HG03103 (cell line): ENCODE measurements around the gene N4BP2L2.
A peak's percentile ranks its signal among the peaks of the same experiment; 100 is the strongest.

Experiments
- ATAC-seq: cut with Tn5 transposase; IDR thresholded peaks from one replicate; pipeline ENCODE4 v1.9.1; 2021; ENCODE audit warnings: low read depth; ENCODE audit not compliant: unreplicated experiment

The N4BP2L2 gene

GRCh38 chr13:32535115-32535514 lies 3.5 kb downstream of the N4BP2L2 start:
- no peak for ATAC-seq

GRCh38 chr13:32530841-32531253 lies 7.7 kb downstream of the N4BP2L2 start:
- ATAC-seq = peak; percentile 62

- no peak for ATAC-seq
Observed at GRCh38 chr13:32528358-32528757, 10.2 kb downstream of the N4BP2L2 start.

DNA sequence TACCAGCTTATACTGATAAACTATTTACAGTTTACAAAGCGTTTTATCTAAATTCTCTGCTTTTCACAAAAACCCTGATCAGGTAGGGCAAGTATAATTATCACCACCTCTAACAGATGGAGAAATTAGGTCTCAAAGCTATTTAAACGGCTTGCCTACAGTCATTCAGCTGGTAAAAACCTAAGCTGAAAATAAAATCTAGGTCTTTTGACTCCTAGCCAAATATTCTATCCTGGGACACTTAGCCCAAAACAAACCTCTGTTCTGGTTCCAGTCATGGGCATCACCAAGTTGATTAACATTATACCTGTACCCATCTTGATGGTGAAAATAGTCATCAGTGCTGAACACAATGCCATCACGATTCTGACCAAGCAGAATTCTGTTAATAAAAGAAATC lies 11.4 kb downstream of the N4BP2L2 start:
- no peak for ATAC-seq

- ATAC-seq = no peak
Observed at GRCh38 chr13:32525766-32526165, 12.8 kb downstream of the N4BP2L2 start.

DNA sequence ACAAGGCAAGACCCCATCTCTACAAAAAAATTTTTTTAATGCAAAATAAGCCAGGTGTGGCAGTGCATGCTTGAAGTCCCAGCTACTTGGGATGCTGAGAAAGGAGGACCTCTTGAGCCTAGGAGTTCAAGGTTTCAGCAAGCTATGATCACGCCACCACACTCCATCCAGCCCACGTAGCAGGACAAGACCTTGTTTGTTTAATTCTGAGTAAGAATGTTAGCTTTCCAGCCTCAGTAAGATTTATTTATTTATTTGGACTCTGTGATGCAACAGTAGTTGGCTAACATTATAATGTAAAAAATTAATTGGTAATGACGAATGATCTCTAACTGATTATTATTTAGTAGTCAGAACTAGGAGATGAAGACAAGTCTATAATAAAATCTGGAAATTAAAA lies 23.3 kb downstream of the N4BP2L2 start:
- ATAC-seq = no peak

- ATAC-seq = no peak
Observed at GRCh38 chr13:32511482-32511881, 27.1 kb downstream of the N4BP2L2 start.

GRCh38 chr13:32504876-32505275 lies 33.7 kb downstream of the N4BP2L2 start:
- no peak for ATAC-seq

DNA sequence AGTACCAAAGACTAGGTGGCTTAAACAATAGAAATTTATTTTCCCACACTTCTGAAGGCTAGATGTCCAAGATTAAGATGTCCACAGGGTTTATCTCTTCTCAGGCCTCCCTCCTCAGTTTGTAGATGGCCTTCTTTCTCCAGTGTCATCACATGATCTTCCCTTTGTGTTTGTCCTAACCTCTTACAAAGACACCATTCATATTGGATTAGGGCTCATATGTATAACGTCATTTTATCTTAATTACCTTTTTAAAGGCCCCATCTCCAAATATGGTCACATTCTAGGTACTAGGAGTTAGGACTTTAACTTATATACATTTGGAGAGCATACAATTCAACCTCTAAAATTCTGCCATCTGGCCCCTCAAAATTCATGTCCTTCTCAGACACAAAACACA lies 34.3 kb downstream of the N4BP2L2 start:
- no peak for ATAC-seq

- no peak for ATAC-seq
Observed at GRCh38 chr13:32503727-32504126, 34.9 kb downstream of the N4BP2L2 start.

DNA sequence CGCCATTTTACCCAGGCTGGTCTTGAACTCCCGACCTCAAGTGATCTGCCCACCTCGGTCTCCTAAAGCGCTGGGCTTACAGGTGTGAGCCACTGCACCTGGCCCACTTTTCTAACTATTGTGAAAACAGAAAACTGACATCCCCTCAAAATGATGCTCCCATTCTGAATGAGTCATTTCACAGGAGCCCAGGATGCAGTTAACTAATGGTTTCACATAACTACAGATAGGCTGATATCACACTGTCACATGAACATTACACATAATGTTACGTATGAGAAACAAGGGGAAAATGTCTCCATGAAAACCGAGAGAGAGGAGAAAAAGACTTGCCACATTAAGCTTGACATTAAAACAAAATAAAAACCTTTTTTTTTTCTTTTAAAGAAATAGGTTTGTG lies 37.5 kb downstream of the N4BP2L2 start:
- ATAC-seq = no peak

DNA sequence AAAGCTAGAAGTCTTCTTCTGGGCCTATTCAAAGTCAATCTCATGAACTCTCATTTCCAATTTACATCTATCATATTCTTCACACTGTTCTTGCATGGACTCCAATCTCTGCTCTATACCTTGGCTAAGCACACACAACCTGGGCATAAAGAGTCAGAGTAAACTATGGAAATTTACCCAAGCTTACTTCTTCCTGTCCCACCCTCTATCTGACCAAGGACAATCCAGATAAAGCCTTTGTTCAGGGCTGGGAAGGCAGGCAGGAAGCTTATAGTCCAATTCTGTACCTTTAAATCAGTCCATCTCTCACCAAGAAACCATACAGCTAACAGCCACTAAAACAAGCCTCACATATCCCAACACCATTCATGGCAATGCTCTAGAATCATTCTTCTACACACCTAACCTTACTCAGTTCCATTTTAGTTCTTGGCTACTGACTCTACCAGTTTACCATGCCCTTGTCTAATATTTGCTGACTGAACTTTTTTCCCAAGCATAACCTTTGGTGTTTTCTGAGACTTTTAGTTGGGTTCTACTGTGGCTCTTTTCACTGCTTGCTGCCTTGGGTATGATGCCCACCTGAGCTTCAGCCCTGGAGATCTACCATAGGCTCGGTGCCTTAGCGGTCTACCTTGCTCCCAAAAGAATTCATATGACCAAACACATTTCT lies 38.9 kb downstream of the N4BP2L2 start:
- no peak for ATAC-seq

- ATAC-seq = no peak
Observed at GRCh38 chr13:32497589-32497988, 41.0 kb downstream of the N4BP2L2 start.

- ATAC-seq = no peak
Observed at GRCh38 chr13:32496599-32497160, 41.9 kb downstream of the N4BP2L2 start.

- ATAC-seq = no peak
Observed at GRCh38 chr13:32495841-32496240, 42.8 kb downstream of the N4BP2L2 start.

DNA sequence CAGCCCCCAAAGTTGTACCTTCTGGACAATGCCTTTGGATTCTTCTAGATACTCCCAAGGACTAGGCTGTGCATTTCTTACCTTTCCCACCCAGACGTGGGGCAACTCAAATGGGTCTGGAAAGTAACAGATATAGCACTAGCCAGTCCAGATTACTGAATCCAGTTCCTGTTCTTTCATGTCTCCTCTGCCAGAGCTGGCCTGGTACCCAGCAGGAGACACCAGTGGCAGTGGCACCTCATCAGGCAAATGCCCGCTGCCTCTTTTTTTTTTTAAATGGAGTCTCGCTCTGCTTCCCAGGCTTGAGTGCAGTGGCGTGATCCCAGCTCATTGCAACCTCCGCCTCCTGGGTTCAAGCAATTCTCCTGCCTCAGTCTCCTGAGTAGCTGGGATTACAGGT lies 43.2 kb downstream of the N4BP2L2 start:
- no peak for ATAC-seq

- ATAC-seq = no peak
Observed at GRCh38 chr13:32491028-32491427, 47.6 kb downstream of the N4BP2L2 start.

GRCh38 chr13:32476892-32477291 lies 61.7 kb downstream of the N4BP2L2 start:
- ATAC-seq = no peak

GRCh38 chr13:32476021-32476731 lies 62.4 kb downstream of the N4BP2L2 start:
- no peak for ATAC-seq

DNA sequence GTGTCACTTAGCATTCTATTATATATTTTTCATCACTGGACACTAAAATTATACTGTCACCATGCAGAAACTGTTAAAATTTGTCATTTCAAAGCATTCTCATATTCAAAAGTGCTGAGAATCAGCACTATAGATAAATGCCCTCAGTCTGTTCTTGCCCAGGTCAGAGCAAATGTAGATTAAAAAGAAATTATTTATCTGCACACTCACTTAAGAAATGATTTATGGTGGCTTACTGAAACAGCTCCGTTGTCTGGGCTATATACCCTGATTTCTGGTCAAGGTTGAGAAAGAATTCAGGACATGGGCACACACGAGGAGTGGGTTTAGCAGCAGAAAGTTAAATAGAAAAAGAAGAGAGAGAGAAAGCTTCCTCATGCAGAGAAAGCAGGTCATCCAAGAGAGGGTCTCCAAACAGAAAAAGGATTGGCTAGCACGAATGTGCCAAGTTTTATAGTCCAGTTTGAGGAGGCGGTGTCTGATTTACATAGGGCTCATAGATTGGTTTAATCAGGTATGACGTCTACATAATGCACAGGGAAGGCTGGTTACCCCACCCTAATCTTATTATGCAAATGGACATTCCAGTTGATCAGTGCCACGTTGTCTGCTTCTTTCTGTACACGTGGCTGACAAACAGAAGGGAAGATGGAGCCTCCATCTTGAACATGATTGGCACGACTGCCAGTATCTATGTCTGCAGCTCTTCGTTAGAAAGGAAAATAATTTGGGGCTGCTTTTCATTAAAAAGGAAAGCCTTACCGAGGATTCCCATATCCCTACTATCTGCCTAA lies 63.4 kb downstream of the N4BP2L2 start:
- no peak for ATAC-seq

DNA sequence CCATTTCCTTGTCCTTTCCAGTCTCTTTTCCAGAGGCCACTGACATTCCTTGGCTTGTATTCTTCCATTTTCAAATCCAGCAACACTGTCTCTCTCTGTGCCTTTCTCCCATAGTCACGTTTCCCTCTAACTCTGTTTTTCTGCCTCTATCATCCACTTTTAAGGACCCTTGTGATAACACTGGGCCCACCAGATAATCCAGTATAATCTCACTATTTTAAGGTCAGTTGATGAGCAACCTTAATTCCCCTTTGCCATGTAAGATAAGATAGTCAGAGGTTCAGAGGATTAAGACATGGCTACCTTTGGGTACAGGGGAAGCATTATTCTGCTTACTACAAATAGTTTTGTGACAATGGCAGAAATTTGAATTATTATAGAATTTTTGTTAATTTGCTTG lies 64.9 kb downstream of the N4BP2L2 start:
- no peak for ATAC-seq
